Muscle layer of duodenum (tissue), 2 donors: ENCODE data around the gene DNM1L.

Experiments
- H3K27ac ChIP-seq: one replicate; pipeline ENCODE4 v1.7.0; 2013; ENCODE audit warnings: mild to moderate bottlenecking, low read length
- H3K27me3 ChIP-seq: one replicate; pipeline ENCODE4 v1.7.0; 2013; ENCODE audit warnings: low read depth, mild to moderate bottlenecking, control low read depth, low read length
- H3K36me3 ChIP-seq, 2 donors: one replicate each; pipeline ENCODE4 v1.7.0; 2013; ENCODE audit warnings: low read length in 2 of 2, control low read depth in 1 of 2, mild to moderate bottlenecking in 1 of 2; ENCODE audit not compliant: insufficient read depth in 2 of 2, control insufficient read depth in 1 of 2
- H3K4me1 ChIP-seq, 2 donors: one replicate each; pipeline ENCODE4 v1.7.0; 2013; ENCODE audit warnings: low read length in 2 of 2, mild to moderate bottlenecking in 2 of 2, control low read depth in 1 of 2, moderate library complexity in 1 of 2; ENCODE audit not compliant: insufficient read depth in 2 of 2, control insufficient read depth in 1 of 2
- H3K4me3 ChIP-seq, 2 donors: one replicate each; pipeline ENCODE4 v1.7.0; 2013; ENCODE audit warnings: low read length in 2 of 2, low read depth in 1 of 2, mild to moderate bottlenecking in 1 of 2
- H3K9me3 ChIP-seq, 2 donors: one replicate each; pipeline ENCODE4 v1.7.0; 2013; ENCODE audit warnings: low read length in 2 of 2, control low read depth in 1 of 2, mild to moderate bottlenecking in 1 of 2; ENCODE audit not compliant: control insufficient read depth in 1 of 2
- donor health status: healthy.

Gene DNM1L

DNA sequence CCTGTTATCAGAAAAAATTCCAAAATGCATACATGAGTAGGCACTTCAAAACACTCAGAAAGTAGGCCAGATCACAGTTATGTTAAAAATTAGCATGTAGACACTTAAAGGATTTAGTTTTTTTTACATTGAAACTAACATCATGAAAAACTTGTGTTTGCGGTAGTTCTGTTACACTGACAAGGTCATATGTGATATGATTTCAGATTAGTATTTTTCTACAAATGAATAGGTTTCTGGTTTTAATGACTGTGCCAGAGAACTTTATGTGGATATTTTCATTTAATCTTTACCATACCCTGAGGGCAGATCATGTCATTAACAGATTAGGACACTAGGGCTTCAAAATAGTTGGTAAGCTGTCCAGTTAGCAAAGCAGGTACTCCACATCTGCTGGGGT is 55.9 kb downstream of the DNM1L start:
- H3K9me3 ChIP-seq, result no peaks in the 10 kb centered on the region
- no peak overlapping the region for H3K27ac ChIP-seq
- H3K36me3 ChIP-seq, result peaks cover 49 to 56% of the 10 kb centered on the region in 2 donors
- no peaks in the 10 kb centered on the region for H3K27me3 ChIP-seq
- H3K4me1 ChIP-seq, result no peaks in the 10 kb centered on the region
- no peak overlapping the region for H3K4me3 ChIP-seq

DNA sequence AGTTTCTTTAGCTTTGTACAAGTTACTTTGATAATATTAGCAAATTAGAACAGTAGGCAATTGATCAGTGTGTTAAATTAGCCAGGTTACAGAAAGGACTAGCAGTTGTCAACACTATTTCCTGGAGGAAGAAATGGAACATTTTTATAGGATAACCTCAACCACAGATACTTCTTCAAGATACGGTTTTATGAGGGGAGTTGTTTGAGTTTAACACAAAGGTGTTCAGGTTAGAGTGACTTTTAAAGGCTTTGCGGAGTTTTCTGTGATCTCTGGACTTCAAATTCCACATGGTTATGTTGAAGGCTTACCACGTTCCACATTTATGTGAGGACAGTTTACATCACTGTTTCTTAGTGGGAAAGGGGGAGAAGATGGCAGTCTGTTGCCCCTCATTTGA is 57.3 kb downstream of the DNM1L start:
- Histone ChIP-seq H3K4me3 (no peak overlapping the region), H3K9me3 (no peaks in the 10 kb centered on the region), H3K4me1 (no peaks in the 10 kb centered on the region), H3K27me3 (no peaks in the 10 kb centered on the region), H3K36me3 (peaks cover 55% of the 10 kb centered on the region in 2 donors), H3K27ac (no peak overlapping the region)

DNA sequence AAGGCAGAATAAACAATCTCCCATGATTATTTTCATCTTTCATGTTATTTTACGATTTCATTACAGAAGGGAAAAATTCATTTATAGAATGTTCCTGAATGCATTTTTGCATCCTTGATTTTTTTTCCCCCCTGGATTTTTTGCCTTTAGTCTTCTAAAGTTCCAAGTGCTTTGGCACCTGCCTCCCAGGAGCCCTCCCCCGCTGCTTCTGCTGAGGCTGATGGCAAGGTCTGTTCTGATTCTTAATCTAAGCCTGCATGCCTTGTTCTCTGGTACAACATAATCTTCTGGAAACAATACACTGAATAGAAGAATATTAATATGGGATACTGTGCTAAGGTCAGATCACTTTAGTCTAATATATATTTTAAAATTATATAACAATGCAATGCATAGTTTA is 58.6 kb downstream of the DNM1L start:
- Histone ChIP-seq H3K4me3 (no peak overlapping the region), H3K9me3 (no peaks in the 10 kb centered on the region), H3K27me3 (no peaks in the 10 kb centered on the region), H3K27ac (no peak overlapping the region), H3K4me1 (no peaks in the 10 kb centered on the region), H3K36me3 (peaks cover 43 to 56% of the 10 kb centered on the region in 2 donors)

DNA sequence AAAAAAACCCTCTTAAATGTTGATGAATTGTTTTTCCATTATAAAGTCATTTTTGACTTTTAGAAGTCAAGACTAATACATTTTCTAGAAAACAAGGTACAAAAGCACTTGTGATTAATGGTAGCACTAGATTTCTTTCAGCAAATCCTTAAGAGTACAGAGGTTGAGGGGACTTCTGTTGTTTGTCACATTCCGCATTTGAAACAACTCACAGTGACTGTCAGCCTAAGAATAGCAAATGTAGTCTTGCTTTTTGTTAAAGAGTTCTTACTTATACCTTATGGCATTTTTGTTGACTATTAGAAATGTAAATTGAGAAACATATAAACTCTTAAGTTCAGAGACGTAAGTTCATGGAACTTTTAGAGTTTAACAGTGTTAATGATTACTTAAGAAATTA is 60.2 kb downstream of the DNM1L start:
- no peaks in the 10 kb centered on the region for H3K9me3 ChIP-seq
- H3K4me3 ChIP-seq, result no peak overlapping the region
- peaks cover 40 to 68% of the 10 kb centered on the region in 2 donors for H3K36me3 ChIP-seq
- no peaks in the 10 kb centered on the region for H3K27me3 ChIP-seq
- no peaks in the 10 kb centered on the region for H3K4me1 ChIP-seq
- H3K27ac ChIP-seq, result no peak overlapping the region

DNA sequence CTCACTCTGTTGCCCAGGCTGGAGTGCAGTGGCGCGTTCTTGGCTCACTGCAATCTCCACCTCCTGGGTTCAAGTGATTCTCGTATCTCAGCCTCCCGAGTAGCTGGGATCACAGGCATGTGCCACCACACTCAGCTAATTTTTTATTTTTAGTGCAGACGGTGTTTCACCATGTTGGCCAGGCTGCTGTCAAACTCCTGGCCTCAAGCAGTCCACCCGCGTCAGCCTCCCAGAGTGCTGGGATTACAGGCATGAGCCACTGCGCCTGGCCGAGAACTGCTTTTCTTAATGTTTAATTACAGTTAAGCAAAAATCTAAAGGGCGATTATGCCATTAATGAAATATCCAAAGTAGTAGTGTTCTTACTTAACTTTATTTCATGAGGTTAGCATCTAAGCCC is 63.0 kb downstream of the DNM1L start:
- no peak overlapping the region for H3K27ac ChIP-seq
- H3K36me3 ChIP-seq, result peaks cover 34 to 65% of the 10 kb centered on the region in 2 donors
- no peaks in the 10 kb centered on the region for H3K4me1 ChIP-seq
- H3K4me3 ChIP-seq, result no peak overlapping the region
- H3K27me3 ChIP-seq, result no peaks in the 10 kb centered on the region
- no peaks in the 10 kb centered on the region for H3K9me3 ChIP-seq

DNA sequence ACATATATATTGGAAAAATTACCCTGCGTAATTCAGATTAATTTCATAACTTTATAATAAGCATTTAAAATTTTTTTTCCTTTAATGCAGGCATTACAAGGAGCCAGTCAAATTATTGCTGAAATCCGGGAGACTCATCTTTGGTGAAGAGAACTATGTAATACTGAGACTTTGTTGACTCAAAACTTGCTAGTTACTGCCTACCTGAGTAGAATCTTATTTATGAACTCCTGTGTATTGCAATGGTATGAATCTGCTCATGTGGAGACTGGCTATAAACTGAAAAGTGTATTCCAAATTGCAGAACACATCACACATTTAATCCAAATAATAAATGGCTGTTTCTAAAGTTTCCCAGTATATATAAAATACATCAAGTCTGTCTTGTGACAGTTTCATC is 64.2 kb downstream of the DNM1L start:
- Histone ChIP-seq H3K4me1 (no peaks in the 10 kb centered on the region), H3K36me3 (peaks cover 32 to 69% of the 10 kb centered on the region in 2 donors), H3K9me3 (no peaks in the 10 kb centered on the region), H3K27me3 (no peaks in the 10 kb centered on the region), H3K4me3 (no peak overlapping the region), H3K27ac (no peak overlapping the region)

DNA sequence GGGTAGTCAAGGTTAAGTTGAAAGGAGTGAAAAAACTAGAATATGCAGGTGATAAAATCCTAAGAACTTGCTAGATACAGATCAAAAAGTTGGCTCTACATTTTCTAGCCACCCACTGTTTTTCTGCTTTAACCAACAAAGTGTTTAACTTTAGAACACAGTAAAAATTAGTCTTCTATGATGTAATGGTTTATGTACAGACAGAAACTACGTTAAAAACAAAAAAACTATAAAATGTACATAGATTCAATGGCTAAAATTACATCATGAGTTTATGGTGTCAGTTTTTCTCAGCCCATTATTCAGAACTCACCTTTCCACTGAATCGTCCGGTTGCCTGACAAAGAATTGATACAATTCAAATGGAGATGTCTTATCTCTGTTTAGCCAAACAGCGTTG is 74.5 kb downstream of the DNM1L start:
- Histone ChIP-seq H3K9me3 (no peaks in the 10 kb centered on the region), H3K27me3 (no peaks in the 10 kb centered on the region), H3K27ac (no peak overlapping the region), H3K4me3 (peak overlapping the region in 1 of 2 donors; percentile 77), H3K36me3 (peaks cover 17 to 40% of the 10 kb centered on the region in 2 donors), H3K4me1 (peaks cover 5 to 24% of the 10 kb centered on the region in 2 donors)

DNA sequence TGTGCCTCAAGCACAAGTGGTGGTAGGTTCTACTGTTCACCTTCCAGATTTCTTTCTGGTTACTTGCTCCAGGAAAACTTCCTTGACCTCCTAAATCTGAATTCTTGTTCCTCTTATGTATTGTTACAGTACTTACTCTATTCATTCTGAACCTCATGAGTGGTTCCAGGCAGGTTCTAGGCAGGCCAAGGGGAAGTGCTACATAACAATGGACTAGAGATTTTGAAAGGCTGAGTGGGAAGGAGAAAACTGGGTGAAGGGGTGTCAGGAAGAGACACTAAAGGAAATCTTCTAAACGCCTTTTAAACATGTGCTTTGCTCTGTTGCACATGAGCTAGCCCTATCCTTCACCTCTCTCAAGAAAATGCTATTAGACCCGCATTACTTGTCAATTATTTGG is 75.0 kb downstream of the DNM1L start:
- peaks cover 5 to 24% of the 10 kb centered on the region in 2 donors for H3K4me1 ChIP-seq
- H3K27me3 ChIP-seq, result no peaks in the 10 kb centered on the region
- peak overlapping the region; percentile 12 for H3K27ac ChIP-seq
- no peaks in the 10 kb centered on the region for H3K9me3 ChIP-seq
- H3K4me3 ChIP-seq, result peak overlapping the region; percentile 77 to 99
- H3K36me3 ChIP-seq, result peaks cover 12 to 35% of the 10 kb centered on the region in 2 donors

DNA sequence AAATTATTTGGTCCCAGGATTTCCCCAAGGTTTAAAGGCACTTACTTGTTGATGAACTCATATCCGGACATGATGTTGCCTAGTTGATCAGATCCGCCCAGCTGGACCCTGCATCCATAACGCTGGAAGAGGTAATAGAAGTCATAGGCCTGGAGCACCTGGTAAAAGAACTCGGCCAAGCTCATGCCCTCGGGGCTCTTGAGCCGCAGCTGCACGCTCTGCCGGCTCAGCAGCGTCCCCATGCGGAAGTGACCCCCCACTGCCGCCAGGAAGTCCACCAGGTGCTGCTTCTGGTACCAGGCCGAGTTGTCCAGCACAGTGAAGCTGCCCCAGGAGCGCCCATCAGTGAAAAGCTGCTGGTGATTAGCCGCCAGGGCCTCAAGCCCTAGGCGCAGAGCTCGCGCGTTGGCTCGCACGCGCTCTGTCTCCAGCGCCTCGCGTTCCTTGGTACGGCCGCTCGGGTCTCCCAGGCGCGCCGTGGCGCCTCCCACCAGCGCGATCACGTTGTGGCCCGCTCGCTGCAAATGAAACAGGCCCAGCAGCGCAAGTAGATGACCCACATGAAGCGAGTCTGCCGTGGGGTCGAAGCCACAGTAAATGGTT is 76.1 kb downstream of the DNM1L start:
- Histone ChIP-seq H3K4me3 (peak overlapping the region; percentile 77 to 99), H3K9me3 (no peaks in the 10 kb centered on the region), H3K4me1 (peaks cover 5 to 24% of the 10 kb centered on the region in 2 donors)

DNA sequence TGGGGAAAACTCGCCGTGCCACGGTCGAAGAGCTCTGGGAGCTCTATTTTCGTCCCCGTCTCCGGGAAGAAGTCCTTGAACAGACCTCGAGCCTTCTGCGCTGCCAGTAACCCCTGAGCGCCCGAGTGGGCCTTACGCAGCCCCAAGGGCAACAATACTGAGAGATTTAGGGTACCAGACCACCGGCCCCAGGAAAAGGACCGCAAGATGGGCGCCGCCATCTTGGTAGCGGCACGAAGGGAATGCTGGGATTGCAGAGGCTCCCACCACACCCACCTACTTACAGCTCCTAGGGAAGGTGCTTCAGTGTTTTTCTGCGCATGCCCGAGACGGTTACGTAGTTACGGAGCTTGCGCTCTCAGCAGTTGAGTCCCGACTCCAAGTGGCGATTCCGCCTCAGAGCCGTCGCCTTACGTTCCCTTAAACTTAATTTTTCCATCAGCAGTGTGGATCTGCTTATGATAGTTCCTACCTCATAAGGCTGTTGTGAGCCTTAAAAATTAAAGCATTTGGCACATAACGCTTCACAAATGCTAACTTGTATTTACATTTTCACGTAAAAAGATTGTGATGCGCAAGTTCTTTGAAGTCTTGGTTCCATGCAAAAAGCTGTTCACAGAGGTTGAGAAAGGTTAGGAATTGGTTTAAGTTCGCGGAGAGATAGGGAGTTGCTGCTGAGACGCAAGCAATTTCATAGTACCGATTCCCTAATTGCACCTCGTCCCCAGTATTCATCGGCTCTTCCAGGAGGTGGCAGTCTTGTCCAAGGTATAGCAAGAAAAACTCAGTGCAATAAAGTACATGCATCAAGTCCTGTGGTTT is 76.8 kb downstream of the DNM1L start, which contains the start of gene YARS2:
YARS2 (minus strand) TSS at position 244 of the 822 bp plus-strand sequence; CDS start at position 221, 23 bp downstream.
- no peaks in the 10 kb centered on the region for H3K27me3 ChIP-seq
- no peaks in the 10 kb centered on the region for H3K9me3 ChIP-seq
- peak within 1 kb of the TSS; percentile 90 for H3K27ac ChIP-seq
- peaks cover 5 to 24% of the 10 kb centered on the region in 2 donors for H3K4me1 ChIP-seq
- H3K4me3 ChIP-seq, result peak within 1 kb of the TSS; percentile 77 to 99
- peaks cover 8 to 19% of the 10 kb centered on the region in 2 donors for H3K36me3 ChIP-seq

More for the DNA sequence above, 76.1 kb downstream of the DNM1L start:
- Histone ChIP-seq H3K27me3 (no peaks in the 10 kb centered on the region), H3K36me3 (peaks cover 8 to 26% of the 10 kb centered on the region in 2 donors), H3K27ac (peak overlapping the region; percentile 90)

DNA sequence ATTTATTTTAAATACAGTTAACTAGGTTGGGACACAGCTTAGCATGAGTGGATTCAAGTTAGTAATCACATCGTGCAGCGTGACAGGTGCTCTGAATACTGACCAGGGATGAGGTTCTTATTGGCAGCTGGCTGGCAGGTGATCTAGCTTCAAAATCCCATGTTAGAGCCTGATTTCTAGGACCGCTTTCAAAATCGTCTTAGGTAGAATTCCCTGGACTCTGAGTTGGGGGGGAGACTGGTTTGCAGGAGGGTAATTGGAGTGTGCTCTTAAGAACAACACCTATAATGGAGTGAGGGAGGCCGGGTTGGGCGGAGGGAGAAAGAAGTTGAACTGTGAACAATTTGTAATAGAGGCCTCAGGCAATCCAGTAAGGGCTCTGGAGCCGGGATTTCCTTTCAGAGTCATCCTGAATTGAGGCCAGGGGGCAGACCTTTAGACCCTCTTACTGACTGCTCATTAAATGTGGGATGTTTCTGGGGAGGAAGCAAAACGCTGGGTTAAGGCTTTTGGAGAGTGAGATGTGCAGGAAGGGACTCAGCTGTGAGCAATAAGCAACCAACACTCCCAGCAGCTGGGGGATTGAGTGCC is 77.5 kb downstream of the DNM1L start:
- H3K27me3 ChIP-seq, result no peaks in the 10 kb centered on the region
- peaks cover 5 to 24% of the 10 kb centered on the region in 2 donors for H3K4me1 ChIP-seq
- H3K4me3 ChIP-seq, result peak overlapping the region; percentile 77 to 99
- peak overlapping the region; percentile 90 for H3K27ac ChIP-seq
- no peaks in the 10 kb centered on the region for H3K9me3 ChIP-seq
- H3K36me3 ChIP-seq, result peaks cover 5 to 12% of the 10 kb centered on the region in 2 donors
